DMS 273 treated with DMSO at 0.1 percent for 48 hours (cell line): ENCODE measurements around the gene HSPA1A.

Source experiments
- DNase-seq: peaks from one replicate; lab custom pipeline; 2025; lab: John Stamatoyannopoulos, UW

Gene HSPA1A

DNA sequence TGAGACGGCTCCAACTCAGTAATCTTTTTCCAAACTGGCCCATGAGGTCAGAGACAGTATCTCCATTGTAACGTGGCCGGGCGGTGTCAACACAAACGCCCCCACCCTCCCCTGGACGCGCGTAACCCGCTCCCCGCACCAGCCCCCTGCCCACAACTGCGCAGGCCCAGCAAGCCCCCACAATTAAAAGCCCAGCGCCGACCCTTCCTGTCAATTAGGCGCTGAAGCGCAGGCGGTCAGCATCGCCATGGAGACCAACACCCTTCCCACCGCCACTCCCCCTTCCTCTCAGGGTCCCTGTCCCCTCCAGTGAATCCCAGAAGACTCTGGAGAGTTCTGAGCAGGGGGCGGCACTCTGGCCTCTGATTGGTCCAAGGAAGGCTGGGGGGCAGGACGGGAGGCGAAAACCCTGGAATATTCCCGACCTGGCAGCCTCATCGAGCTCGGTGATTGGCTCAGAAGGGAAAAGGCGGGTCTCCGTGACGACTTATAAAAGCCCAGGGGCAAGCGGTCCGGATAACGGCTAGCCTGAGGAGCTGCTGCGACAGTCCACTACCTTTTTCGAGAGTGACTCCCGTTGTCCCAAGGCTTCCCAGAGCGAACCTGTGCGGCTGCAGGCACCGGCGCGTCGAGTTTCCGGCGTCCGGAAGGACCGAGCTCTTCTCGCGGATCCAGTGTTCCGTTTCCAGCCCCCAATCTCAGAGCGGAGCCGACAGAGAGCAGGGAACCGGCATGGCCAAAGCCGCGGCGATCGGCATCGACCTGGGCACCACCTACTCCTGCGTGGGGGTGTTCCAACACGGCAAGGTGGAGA, at the start of gene HSPA1A, which contains the start of gene HSPA1L:
TSS of gene HSPA1A (plus strand) at position 519 of the 814 bp plus-strand sequence. CDS start at position 733, 214 bp downstream.
TSS of gene HSPA1L (minus strand) at position 259 of the 814 bp plus-strand sequence. CDS start 3,311 bp downstream, outside the sequence.
- peak; percentile 89 for DNase-seq

DNA sequence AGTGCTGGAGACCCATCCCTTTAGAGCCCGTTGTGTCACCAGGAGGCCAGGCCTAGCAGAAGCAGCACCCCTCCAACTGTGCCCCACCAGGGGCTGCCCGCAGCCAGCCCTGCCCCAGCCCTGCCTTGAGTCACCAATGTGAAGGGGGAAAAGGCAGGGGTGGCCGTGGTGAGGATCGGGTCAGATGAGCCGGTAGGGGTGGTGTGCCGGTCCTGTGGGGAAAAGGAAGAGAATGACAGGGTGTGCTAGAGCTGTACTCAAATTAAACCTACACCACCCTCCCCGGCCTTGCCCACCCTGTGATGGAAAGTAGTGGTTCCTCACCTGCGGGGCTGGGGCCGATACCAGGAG, 49.8 kb upstream of the HSPA1A start:
- DNase-seq = no peak

DNA sequence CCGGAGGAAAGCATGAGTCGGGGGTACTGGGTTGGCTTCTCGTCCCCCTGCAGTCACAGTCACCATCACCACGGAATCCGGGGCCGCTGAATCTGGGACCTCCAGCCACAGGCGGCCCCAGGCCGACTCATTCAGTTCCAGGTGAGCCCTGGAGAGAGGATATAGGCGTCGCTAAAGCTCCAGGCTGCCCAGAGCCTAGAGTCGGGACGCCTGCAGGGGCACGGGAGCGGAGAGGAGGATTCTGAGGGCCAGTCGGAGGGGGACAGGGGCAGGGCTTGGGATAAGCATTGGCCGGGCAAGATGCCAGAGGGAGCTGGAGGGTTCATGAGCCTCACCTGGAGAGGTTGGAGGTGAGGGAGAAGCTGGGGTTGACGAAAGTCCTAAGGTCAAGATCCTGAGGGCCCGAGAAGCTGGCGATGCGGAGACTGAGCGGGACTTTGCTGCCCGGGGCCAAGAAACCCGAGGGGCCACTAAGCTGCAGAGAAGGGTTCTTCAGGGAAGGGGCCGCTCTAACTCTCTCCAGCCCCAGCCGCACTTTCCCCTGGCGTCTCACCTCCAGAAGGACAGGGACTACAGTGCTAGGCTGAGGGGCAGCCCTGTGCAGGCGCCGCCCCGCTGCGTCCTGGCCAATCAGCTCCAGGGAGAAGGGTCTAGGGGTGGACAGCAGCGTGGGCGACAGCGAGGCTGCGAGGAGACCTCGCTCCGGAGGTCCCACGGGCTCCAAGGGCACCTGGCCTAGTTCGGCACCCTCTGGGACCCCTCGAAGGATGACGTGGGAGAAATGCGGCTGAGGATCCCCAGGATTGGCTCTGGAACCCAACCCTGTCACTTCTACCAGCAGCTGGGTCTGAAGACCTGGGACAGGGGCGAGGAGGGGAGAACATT, 49.2 kb upstream of the HSPA1A start:
- DNase-seq = no peak

DNA sequence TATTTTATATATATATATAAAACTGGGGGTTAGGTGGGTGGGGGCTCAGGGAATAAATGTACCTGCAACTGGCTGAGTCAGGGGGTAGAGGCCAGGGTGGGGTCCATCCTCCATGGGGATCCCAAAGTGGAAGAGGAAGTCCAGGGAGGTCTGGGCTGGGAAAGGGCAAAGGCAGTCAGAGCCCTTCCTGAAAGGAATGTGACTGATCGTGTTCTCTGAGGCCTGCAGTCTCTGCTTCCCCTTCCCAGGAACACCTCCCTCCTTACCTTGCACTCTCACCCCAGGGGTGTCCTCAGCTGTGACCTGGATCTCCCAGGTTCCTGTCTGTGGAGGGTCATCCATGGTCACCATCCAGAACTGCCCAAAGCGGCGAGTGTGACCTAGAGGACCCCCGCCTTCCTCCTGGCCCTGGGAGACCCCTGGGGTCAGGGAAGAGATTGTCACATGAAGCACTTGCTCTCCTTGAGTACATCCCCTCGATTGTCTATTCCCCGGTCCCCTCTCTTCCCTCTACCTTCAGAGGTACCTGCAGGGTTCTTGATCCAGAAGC, 48.2 kb upstream of the HSPA1A start:
- DNase-seq = no peak

DNA sequence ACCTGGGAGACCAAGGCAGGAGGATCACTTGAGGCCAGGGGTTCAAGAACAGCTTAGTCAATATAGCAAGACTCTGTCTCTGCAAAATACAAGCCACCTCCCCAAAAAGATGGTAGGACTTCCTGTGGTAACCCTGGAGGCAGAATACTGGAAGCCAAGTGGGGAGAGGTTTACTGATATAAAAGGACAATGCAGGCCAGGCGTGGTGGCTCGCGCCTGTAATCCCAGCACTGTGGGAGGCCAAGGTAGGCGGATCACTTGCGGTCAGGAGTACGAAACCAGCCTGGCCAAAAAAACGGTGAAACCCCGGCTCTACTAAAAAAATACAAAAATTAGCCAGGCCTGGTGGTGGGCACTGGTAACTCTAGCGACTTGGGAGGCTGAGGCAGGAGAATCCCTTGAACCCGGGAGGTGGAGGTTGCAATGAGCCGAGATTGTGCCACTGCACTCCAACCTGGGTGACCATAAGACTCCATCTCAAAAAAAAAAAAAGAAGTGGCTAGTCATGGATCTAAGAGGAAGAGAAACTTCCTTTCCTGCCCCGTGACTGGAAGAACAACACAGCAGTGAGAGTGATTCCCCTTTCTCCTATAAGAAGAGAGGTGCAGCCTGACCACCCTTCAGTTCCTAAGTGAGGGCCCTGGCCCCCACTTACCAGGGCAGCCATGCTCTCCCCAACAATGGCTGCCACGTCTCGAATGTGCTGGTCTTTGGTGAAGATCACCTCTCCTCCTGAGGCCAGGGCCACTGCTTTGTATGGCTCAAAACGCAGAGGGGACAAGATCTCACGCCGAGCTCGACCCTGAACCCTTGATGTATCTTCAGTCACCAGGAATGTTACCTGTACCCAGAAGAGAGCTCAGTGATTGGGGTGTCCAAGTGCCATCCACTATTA, 46.7 kb upstream of the HSPA1A start:
- DNase-seq = no peak

DNA sequence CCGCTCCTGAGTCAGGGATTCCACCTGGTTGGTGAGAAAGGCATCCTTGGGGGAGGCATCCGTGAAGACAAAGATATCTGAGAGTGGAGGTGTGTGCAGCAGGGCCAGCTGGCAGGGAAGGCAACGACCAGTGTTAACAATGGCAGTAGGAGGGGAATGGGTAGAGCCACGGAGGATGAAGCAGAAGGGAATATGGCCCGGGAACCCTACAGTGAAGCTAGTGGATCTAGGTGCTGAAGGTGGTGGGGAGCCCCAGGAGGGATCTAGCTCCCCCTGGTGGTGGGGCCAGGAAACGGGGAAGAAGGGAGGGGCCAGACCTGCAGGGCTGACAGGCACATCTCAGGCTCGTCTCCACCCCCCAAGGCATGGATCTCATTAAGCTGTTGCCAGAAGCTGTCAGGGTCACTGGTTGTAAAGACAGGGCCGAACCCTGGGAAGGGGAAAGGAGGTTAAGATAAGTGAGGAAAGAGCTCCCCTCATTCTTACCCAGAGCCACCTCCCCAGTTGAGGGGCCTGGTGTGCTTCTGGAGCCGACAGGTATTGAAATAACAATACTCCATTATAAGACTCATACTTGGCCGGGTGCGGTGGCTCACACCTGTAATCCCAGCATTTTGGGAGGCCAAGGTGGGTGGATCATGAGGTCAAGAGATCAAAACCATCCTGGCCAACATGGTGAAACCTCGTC, 45.5 kb upstream of the HSPA1A start:
- DNase-seq = peak; percentile 29

DNA sequence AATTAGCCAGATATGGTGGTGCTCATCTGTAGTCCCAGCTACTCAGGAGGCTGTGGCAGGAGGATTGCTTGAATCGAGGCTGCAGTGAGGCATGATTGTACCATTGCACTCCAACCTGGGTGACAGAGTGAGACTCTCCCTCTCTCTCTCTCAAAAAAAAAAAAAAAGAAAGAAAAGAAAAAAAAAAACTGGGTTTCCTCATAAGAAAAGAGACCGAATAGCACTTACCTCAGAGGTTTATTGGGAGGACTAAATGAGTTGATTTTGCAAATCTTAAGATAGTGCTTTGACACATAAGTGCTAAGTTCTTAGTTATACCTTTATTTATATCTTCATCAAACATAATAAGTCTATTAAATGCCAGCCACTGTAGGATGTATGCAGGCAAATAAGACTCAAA, 44.5 kb upstream of the HSPA1A start:
- DNase-seq = no peak

DNA sequence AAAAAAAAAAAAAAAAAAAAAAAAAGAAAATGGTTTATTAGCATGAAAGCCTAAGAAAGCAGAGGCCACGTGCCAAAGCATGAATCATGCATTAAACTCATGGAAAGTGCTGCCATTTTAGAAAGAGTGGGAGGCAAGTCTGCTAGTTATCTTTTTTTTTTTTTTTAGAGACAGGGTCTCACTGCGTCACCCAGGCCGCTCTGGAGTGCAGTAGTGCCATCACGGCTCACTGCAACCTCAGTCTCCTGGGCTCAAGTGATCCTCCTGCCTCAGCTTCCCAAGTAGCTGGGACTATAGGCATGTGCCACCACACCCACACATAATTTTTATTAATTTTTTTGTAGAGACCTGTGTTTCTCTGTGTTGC, 43.4 kb upstream of the HSPA1A start:
- no peak for DNase-seq

DNA sequence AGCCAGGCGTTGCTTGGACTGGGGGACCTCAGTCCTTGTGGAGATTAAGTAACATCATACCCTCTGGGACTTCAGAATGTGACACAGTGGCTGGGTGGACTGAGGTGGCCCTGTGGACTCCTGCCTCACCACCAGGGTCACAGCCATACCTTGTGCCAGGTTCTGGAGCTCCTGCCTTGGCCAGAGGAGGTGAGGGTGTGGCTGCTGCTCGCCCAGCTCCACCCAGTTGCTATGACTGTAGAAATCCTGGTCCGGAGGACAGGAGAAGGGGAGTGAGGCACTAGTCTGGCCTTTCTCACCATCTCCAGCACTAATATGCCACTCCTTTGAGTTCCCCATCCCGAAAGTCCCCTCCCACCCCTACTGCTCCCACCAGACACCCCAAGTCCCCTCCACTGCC, 40.2 kb upstream of the HSPA1A start:
- DNase-seq = no peak

DNA sequence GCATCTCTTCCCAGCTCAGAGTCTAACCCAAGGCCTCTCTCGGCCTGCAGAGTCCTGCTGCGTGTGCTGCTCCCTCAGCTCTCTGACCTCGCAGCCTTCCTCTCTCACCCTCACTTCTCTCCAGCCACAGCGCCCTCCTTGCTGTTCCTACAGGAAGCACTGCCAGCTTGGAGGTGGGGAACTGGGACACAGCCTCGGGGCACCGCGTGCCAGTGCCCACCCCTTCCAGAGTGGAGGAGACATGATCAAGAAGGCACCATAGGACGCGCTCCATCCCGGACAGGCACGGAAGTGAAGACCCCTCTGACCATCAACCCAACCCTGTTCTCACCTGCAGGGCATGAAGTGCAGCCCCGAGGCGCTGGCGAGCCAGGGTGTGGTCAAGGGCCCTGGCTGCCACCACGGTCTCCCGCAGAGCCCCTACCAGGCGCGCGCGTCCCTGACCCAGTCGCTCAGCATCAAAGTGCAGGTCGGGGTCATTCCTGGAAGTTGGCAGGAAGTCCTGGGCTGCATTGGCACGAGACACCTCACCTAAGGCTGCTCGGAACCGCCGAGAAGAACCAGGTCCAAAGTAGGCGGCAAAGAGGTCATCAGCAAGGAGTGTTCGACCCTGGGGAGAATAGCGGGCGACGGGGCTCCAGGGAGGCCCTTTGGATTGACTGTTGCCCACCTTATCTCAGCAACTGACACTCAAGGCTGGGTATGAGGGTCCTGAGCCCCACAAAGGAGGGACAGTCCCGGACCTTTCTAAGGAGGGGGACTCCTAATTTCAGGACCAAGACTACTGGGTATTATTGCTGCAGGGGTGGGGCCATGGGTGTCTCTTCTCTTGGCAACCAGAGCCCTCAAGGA, 39.5 kb upstream of the HSPA1A start:
- DNase-seq = no peak

DNA sequence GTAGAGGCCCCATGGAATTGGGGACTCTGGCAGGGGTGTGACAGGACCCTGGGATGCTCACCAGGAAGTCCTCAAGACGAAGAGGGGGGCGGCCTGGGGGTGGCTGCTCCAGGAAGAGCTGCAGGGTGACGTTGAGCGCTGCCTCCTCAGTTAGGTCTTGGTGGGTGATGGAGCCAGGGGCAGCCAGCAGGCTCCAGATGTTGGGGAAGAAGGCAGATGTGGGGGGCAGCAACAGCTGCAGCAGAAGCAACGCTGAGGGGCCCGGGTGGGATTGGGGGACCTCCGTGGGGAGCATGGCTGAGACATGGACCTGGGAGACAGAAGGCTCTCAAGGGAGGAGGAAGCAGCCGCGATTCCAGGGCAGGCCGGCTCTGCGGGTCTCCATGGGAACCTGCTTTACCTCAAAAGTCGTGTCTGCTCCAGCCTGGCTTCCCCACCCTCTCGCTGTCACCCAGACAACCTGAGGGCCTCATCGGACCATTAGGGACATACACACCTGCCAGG, 38.8 kb upstream of the HSPA1A start:
- DNase-seq = peak; percentile 11

DNA sequence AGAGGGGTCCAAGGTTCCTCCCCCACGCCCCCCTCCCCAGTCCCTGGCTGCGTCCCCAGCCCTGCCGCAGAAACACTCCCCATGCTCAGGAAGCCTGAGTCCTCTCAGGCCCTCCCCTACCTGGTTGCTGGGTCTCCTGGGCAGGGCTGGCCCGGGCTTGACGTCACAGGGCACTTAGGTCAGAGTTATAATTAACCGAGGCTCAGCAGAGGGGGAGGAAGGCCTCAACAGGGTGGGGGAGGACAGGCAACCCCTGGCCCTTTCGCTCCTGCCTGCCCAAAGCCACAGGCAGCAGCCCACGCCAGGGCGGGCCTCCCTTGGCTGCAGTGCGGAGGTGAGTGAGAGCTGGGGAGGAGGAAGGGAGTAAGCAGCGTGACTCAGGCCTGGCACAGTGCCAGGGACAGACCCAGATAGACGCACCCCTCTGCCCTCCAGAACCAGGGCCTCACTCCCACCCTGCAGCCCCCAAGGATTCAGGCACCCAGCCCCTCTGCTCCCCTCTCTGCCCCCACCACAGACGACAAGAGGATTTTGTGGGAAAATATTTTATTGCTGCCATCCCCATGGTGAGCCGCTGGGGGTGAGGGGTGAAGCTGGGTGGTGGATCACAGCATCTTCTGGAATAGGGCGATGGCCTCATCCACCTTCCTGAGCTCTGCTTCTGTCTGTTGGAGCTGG, 38.2 kb upstream of the HSPA1A start, which contains the start of gene VWA7:
TSS of gene VWA7 (minus strand) at position 340 of the 678 bp plus-strand sequence. CDS start 549 bp downstream, outside the sequence.
- peak; percentile 27 for DNase-seq

DNA sequence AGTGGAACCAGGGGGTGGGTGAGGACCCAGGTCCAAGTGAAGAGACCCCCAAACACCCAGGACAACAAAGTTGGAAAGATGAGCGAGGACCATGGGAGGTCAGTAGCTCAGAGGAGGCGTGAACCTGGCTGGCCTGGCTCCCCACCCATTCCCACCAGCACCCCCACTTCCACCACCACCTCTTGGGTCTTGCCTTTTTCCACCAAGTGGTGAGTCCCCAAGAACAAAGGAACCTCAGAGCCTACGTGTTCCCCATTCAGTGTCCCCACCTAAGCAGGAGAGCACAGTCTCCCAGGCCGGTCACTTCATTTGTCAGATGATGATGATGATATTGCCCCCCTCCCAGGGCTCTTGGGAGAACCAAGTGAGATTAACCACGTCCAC, 37.7 kb upstream of the HSPA1A start:
- DNase-seq = no peak

DNA sequence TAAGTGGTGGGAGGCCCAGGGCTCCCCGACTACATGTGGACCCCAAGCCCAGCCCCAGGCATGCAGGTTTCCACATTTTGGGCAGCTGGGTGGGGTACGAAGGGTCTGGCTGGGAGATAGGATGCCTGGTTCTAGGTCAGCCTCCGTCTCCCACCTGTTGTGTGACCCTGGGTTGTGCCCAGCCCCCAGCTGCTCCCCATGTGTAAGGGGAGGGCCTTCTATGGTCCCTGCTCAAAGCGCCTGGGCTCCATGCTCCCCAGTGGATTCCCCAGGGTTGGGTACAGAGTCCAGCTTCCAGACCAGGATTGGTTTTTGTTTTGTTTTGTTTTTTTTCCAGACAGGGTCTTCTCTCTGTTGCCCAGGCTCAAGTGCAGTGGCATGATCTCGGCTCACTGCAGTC, 37.1 kb upstream of the HSPA1A start:
- DNase-seq = no peak

DNA sequence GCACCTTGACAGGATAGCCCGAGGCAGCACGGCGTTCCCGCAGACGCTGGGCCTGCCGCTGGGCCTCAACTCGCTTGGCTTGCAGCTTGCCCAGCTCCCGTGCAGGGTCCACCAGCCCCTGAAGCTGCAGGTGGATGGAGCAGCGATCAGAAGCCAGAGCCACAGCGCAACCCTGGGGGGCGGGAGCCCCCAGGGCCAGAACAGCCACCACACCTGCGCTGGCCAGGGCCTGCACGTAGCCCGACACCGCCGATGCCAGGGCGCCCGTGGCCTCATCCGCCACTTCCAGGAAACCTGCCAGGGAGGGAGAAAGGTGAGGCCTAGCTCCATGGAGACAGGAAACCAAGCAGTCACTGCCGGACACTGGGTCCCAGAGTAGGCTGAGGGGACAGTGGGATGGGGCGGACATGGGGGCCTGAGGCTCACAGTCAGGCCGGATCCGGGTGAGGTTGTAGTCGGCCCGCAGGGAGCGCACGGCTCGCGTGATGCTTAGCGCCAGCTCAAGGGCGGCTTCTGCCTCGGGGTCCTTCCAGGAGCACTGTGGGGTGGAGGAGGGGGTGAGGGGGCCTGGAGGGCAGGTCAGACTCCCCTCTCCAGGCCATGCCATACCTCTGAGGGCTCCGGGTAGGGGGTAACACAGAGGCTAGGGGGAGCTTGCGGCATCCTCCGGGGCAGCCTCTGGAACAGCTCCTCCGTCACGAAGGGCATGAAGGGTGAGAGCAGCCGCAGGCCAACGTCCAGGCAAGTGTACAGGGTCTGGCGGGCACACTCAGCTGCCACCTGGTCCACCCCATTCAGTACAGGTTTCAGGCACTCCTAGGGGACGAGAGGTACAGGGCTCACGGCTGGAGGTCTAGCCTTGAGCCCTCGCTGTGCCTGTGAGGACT, 36.1 kb upstream of the HSPA1A start:
- no peak for DNase-seq

DNA sequence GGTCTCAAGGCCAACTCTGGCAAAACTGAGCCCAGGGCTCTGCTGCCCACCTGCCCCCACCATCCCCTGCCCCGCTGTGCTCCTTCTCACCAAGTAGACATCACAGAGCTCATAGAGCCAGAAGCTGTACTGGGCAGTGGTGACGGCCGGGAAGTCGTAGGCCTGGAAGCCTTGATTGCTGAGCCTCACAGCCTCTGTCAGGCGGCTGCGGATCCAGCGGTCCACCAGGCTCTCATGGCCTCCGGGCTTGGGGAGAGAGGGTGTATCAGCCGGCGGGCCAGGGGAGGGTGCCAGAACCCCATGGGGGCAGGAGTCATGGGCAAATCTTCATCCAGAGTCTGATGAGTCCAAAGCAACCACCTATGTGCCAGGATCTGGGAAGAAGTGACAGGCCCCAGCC, 35.4 kb upstream of the HSPA1A start:
- DNase-seq = no peak

DNA sequence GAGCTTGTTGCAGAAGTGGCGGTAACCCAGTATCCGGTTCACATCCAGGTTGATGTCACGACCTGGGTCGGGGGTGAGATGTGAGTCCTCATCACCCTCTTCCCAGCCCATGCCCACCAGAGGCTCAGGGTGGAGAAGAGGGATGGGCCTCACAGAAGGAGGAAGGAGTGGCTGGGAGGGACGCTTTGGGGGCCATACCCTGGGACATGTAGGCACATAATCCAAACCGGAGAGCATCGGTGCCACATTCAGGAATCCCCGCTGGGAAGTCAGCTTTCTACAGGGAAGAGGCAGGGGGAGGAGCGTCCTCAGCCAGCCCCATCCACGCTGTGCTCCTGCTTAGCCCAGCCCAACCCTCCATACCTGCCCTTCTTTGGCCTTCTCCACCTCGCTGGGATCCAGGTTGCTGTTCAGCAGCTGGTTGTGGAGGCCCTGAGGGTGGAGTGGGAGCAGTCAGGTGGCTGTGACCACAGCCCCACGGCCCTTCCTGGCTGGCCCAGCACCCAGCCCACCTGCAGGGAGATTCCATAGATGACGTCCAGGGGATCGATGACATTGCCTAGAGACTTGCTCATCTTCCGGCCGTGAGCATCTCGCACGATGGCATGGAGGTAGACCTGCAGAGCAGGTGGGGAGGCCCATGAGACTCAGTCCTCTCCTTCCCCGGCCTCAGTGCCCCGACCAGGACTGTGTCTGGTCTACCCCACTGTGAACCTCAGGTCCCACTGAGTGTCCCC, 34.7 kb upstream of the HSPA1A start:
- DNase-seq = no peak
